ENCODE data around the gene NEU4.

DNA sequence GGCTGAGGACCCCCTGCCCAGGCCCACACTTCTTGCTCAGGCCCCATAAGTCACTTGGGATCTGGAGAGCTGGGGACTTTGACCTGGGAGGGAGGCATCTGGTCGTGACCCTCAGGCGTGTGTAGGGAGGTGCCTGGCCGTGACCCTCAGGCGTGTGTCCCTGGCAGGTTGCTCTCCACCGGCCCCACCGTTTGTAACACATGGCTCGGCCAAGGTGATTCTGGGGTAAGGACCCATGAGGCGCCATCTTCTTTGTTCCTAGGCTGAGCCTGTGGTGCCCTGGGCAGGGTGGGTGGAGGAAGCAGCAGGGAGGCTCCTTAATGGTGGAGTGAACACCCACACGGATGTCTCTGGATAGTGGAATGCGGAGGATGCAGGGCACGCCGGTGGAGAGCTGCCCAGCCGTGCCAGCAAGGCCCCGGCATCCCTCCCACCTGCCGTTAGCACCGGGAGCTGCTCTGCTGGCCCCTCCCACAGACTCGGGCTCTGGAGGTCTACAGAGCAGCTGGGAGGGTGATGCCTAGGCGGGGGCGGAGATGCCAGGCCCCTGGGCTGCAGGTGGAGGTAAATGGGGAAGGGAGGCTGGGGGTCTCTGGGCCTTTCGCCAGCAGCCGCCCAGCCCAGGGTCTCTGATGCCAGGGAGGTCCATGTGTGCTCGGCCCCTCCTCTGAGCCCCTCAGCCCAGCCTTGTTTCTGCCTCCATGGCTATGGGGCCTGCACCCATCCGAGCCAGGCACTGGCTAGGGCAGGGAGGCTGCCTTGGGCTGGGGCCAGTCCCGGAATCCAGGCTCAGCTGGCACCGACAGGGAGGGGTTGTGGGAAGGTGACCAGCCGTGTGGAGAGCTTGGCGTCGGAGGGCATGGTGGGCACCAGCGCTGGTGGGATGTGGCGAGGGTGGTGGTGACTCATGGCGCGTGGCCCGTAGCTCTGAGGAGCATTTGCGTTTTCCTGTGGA, 33.5 kb upstream of the NEU4 start:
- TF ChIP-seq POLR2AphosphoS5 (IDR thresholded peaks at IDR 0.05; ENCODE audit: borderline replicate concordance, low read depth, low read length) (no peak), EZH2 (IDR thresholded peaks at IDR 0.05) (no peak)

All from SK-N-MC (cell line).